ENCODE measurements around the gene CMTM3. TPM values are rescaled to one million over a fixed set of nuclear protein-coding genes. Genes with fewer than 3 reads are reported as not detected.
"Not testable (repeated sequence)": the region's sequence is repeated elsewhere in the genome, so short reads cannot be mapped to it uniquely, and the experiment has no call there.

Gene CMTM3
- total RNA-seq, 1 donor from 2014 or later, result 62.4 TPM

DNA sequence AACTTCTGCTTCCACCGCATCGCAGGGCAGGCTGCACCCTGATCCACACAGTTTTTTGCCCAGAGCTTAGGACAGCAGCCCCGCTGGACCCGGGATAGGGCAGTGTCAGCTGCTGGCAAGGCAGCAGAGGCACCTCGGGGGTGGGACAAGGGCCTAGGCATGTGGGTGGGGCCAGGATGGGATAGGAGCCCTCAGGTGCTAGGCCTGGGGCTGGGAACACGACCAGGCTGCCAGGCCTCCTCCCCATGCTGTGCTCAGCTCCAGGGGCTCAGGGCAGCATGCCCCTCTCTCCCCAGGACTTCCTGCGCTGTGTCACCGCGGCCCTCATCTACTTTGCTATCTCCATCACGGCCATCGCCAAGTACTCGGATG, 4.6 kb downstream of the CMTM3 start:
- no peaks in the 10 kb centered on the region for H3K27me3 Mint-ChIP-seq (ENCODE audit: low read depth, unreplicated experiment)

DNA sequence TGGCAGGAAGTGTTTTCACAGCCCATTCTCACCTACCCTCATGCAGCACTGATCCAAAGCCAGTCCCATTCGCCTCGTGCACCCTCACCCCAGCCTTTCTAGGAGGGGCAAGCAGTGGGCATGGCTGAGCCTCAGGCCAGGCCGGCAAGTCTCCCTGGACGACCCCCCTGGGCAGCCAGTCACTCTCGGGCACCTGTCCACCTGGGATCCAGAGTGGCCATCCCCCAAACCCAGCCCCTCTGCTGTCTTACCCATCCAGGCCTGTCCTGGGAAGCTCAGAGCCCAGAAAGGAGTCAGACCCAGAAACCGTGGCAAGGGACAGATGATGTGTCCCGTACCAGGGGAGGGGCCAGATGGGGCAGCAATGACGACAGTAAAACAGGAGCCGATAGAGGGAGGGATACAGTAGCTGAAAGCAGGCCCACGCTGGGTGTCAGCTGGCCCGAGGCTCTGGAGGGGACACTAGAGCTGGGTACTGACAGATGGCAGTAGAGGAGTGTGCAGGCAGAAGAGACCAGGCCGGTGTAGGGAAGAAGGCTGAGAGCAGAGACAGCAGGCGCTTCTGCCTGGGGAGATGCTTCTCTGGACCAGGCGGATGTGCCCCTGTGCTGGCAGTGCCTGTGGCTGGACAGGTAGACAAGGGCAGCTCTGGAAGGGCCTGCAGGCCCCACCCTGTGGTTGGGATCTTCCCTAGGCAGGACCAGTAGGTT, 5.8 kb downstream of the CMTM3 start:
- DNase-seq (ENCODE audit: low read depth) (no peak), FAIRE-seq (no peak)
- TF ChIP-seq, protein P1, sequence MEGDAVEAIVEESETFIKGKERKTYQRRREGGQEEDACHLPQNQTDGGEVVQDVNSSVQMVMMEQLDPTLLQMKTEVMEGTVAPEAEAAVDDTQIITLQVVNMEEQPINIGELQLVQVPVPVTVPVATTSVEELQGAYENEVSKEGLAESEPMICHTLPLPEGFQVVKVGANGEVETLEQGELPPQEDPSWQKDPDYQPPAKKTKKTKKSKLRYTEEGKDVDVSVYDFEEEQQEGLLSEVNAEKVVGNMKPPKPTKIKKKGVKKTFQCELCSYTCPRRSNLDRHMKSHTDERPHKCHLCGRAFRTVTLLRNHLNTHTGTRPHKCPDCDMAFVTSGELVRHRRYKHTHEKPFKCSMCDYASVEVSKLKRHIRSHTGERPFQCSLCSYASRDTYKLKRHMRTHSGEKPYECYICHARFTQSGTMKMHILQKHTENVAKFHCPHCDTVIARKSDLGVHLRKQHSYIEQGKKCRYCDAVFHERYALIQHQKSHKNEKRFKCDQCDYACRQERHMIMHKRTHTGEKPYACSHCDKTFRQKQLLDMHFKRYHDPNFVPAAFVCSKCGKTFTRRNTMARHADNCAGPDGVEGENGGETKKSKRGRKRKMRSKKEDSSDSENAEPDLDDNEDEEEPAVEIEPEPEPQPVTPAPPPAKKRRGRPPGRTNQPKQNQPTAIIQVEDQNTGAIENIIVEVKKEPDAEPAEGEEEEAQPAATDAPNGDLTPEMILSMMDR (IDR thresholded peaks at IDR 0.05; ENCODE audit: insufficient read depth, low read depth, low read length), result no peak
- no peak for TF ChIP-seq EZH2 (IDR thresholded peaks at IDR 0.05; ENCODE audit: insufficient read depth, low read length)
- no peak overlapping the region for H2AFZ ChIP-seq (ENCODE audit: low read depth, low read length)
- no peaks in the 10 kb centered on the region for H3K9me3 Mint-ChIP-seq (ENCODE audit: unreplicated experiment)
- H3K4me3 Mint-ChIP-seq (ENCODE audit: unreplicated experiment), result no peak overlapping the region
- peaks cover 7% of the 10 kb centered on the region for H3K4me1 Mint-ChIP-seq (ENCODE audit: low read depth, unreplicated experiment)
- H3K27me3 Mint-ChIP-seq (ENCODE audit: low read depth, unreplicated experiment), result no peaks in the 10 kb centered on the region
- H3K36me3 ChIP-seq (ENCODE audit: insufficient read depth, low read length), result peaks cover 25% of the 10 kb centered on the region
- H3K27ac Mint-ChIP-seq (ENCODE audit: unreplicated experiment), result no peak overlapping the region
- no peak overlapping the region for H3K4me2 ChIP-seq (ENCODE audit: low read length)
- peaks cover 67% of the 10 kb centered on the region for H4K20me1 ChIP-seq (ENCODE audit: insufficient read depth, low read length)
- peaks cover 23% of the 10 kb centered on the region for H3K4me1 ChIP-seq (ENCODE audit: insufficient read depth, low read length)
- peaks cover 24% of the 10 kb centered on the region for H3K36me3 Mint-ChIP-seq (ENCODE audit: low read depth, unreplicated experiment)
- no peak overlapping the region for H3K9ac ChIP-seq (ENCODE audit: low read length)
- H3K27ac ChIP-seq (ENCODE audit: low read depth, low read length), result no peak overlapping the region
- H3K27me3 ChIP-seq (ENCODE audit: insufficient read depth, low read length), result no peaks in the 10 kb centered on the region
- no peak overlapping the region for H3K4me3 ChIP-seq (ENCODE audit: insufficient read depth, low read depth, low read length)
- H3K79me2 ChIP-seq (ENCODE audit: insufficient read depth, low read length), result peaks cover 44% of the 10 kb centered on the region
- H3K9me3 ChIP-seq (ENCODE audit: insufficient read depth, low read depth, low read length), result no peaks in the 10 kb centered on the region

More for the DNA sequence above, 4.6 kb downstream of the CMTM3 start:
- Mint-ChIP-seq H3K4me1 (ENCODE audit: low read depth, unreplicated experiment) (peaks cover 7% of the 10 kb centered on the region), H3K4me3 (ENCODE audit: unreplicated experiment) (no peak overlapping the region), H3K9me3 (ENCODE audit: unreplicated experiment) (no peaks in the 10 kb centered on the region), H3K36me3 (ENCODE audit: low read depth, unreplicated experiment) (peaks cover 18% of the 10 kb centered on the region), H3K27ac (ENCODE audit: unreplicated experiment) (no peak overlapping the region)
- TF ChIP-seq EZH2 (IDR thresholded peaks at IDR 0.05; ENCODE audit: insufficient read depth, low read length), result no peak
- TF ChIP-seq, protein P1 (IDR thresholded peaks at IDR 0.05; ENCODE audit: insufficient read depth, low read depth, low read length), result no peak
- peaks cover 25% of the 10 kb centered on the region for H3K36me3 ChIP-seq (ENCODE audit: insufficient read depth, low read length)
- peaks cover 48% of the 10 kb centered on the region for H3K79me2 ChIP-seq (ENCODE audit: insufficient read depth, low read length)
- H2AFZ ChIP-seq (ENCODE audit: low read depth, low read length), result no peak overlapping the region
- peaks cover 67% of the 10 kb centered on the region for H4K20me1 ChIP-seq (ENCODE audit: insufficient read depth, low read length)
- peaks cover 24% of the 10 kb centered on the region for H3K4me1 ChIP-seq (ENCODE audit: insufficient read depth, low read length)
- DNase-seq (ENCODE audit: low read depth), result no peak
- H3K9me3 ChIP-seq (ENCODE audit: insufficient read depth, low read depth, low read length), result no peaks in the 10 kb centered on the region
- no peak overlapping the region for H3K27ac ChIP-seq (ENCODE audit: low read depth, low read length)
- peak overlapping the region; percentile 59 for H3K4me2 ChIP-seq (ENCODE audit: low read length)
- peak overlapping the region; percentile 29 for H3K9ac ChIP-seq (ENCODE audit: low read length)
- FAIRE-seq, result no peak
- no peaks in the 10 kb centered on the region for H3K27me3 ChIP-seq (ENCODE audit: insufficient read depth, low read length)
- H3K4me3 ChIP-seq (ENCODE audit: insufficient read depth, low read depth, low read length), result no peak overlapping the region

DNA sequence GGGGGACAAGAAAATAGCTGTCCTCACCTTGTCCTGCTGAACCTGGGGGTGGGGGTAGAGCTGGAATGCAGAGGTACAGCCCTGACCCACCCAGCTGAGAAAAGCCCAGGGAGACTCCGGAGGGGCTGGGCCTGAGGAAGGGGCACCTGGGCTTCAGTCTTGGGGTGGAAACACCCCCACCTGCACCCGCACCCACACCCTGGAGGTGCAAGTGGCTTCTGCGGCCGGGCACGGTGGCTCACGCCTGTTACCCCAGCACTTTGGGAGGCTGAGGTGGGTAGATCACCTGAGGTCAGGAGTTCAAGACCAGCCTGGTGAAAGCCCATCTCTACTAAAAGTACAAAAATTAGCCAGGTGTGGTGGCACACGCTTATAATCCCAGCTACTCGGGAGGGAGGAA, 7.4 kb downstream of the CMTM3 start:
- not testable (repeated sequence) for DNase-seq (ENCODE audit: low read depth); H3K27ac ChIP-seq (ENCODE audit: low read depth, low read length); H3K9me3 ChIP-seq (ENCODE audit: insufficient read depth, low read depth, low read length); FAIRE-seq; H3K9ac ChIP-seq (ENCODE audit: low read length); H3K27me3 Mint-ChIP-seq (ENCODE audit: low read depth, unreplicated experiment); H2AFZ ChIP-seq (ENCODE audit: low read depth, low read length); H3K4me3 Mint-ChIP-seq (ENCODE audit: unreplicated experiment); H3K4me3 ChIP-seq (ENCODE audit: insufficient read depth, low read depth, low read length); H3K9me3 Mint-ChIP-seq (ENCODE audit: unreplicated experiment); H3K27ac Mint-ChIP-seq (ENCODE audit: unreplicated experiment); H3K27me3 ChIP-seq (ENCODE audit: insufficient read depth, low read length); H3K4me2 ChIP-seq (ENCODE audit: low read length)
- peaks cover 25% of the 10 kb centered on the region for H3K36me3 ChIP-seq (ENCODE audit: insufficient read depth, low read length)
- H3K4me1 Mint-ChIP-seq (ENCODE audit: low read depth, unreplicated experiment), result peaks cover 11% of the 10 kb centered on the region
- peaks cover 22% of the 10 kb centered on the region for H3K4me1 ChIP-seq (ENCODE audit: insufficient read depth, low read length)
- peaks cover 24% of the 10 kb centered on the region for H3K36me3 Mint-ChIP-seq (ENCODE audit: low read depth, unreplicated experiment)
- peaks cover 30% of the 10 kb centered on the region for H3K79me2 ChIP-seq (ENCODE audit: insufficient read depth, low read length)
- H4K20me1 ChIP-seq (ENCODE audit: insufficient read depth, low read length), result peaks cover 56% of the 10 kb centered on the region

Data from astrocyte (in vitro differentiated cells and primary cell).